K562 (cell line): Measurements from ENCODE around the gene PDE2A.

ENCODE experiments used
- BRD4 ChIP-seq: fragments of 200-600 bp; sonication (generic); IDR thresholded peaks from 2 replicates; pipeline ENCODE4 v1.6.1; 2017; ENCODE audit warnings: inconsistent platforms
- CBFB ChIP-seq: sonication (generic); formaldehyde crosslinking; IDR thresholded peaks from 2 replicates; pipeline ENCODE4 v1.4.0; 2020; ENCODE audit warnings: mild to moderate bottlenecking, missing genetic modification reagents
- EP300 ChIP-seq: IDR thresholded peaks from 2 replicates; pipeline ENCODE4 v1.6.1; 2012; ENCODE audit warnings: low read length, improper control_type of control experiment
- GTF2F1 ChIP-seq: IDR thresholded peaks from 2 replicates; pipeline ENCODE4 v1.6.1; 2011; ENCODE audit warnings: low read depth, low read length, improper control_type of control experiment
- NCOA2 ChIP-seq, 2 experiments: fragments of 450-650 bp; IDR thresholded peaks; 2 replicates each; pipeline ENCODE4 v1.6.1; 2018; ENCODE audit warnings: mild to moderate bottlenecking in 2 of 2, moderate library complexity in 1 of 2; ENCODE audit not compliant: partially characterized antibody in 2 of 2
- SIN3A ChIP-seq, 2 experiments: fragments of 150-350 bp in 1 of 2; IDR thresholded peaks; 2 replicates each; pipeline ENCODE4 v1.6.1; 2011 to 2016; ENCODE audit warnings: borderline replicate concordance in 2 of 2, low read depth in 2 of 2, low read length in 2 of 2, mild to moderate bottlenecking in 2 of 2, moderate library complexity in 2 of 2; ENCODE audit not compliant: control insufficient read depth in 1 of 2
- SRF ChIP-seq, 2 experiments: fragments of 250-450, 450-650 bp in 1 of 2; sonication (Bioruptor Pico) in 1 of 2; sonication (generic) in 1 of 2; formaldehyde crosslinking; IDR thresholded peaks; 2 replicates each; pipeline versions ENCODE4 v1.5.0 to v1.5.1; 2020 to 2022; ENCODE audit warnings: mild to moderate bottlenecking in 1 of 2, missing genetic modification reagents in 1 of 2

- TF ChIP-seq SIN3A (IDR thresholded peaks at IDR 0.05; ENCODE audit: borderline replicate concordance in 2 of 2, control insufficient read depth in 1 of 2, low read depth in 2 of 2, low read length in 2 of 2) (no peak), SRF (CRISPR knock-in tag; IDR thresholded peaks at IDR 0.05) (no peak), EP300 (no peak), BRD4 (no peak), GTF2F1 (no peak), CBFB (CRISPR knock-in tag) (no peak), NCOA2 (IDR thresholded peaks at IDR 0.05; ENCODE audit: partially characterized antibody in 2 of 2) (no peak)
Measured at GRCh38 chr11:72588421-72589410, 85.5 kb downstream of the PDE2A start.
